22Rv1 (cell line): ENCODE measurements around the gene SORCS2.

Experiments
- H3K27ac ChIP-seq: fragments of 450-650 bp; 2 replicates; pipeline ENCODE4 v1.5.1; 2017
- ZFX ChIP-seq: fragments of 450-650 bp; IDR thresholded peaks from 2 replicates; pipeline ENCODE4 v1.6.1; 2017; ENCODE audit warnings: antibody characterized with exemption, borderline replicate concordance
- TF ChIP-seq, protein P1 (sequence below): fragments of 450-650 bp; IDR thresholded peaks from 2 replicates; pipeline ENCODE4 v1.5.1; 2017; ENCODE audit warnings: mild to moderate bottlenecking

The SORCS2 gene

GRCh38 chr4:7677799-7678301 is 485.5 kb downstream of the SORCS2 start:
- no peak overlapping the region for H3K27ac ChIP-seq
- TF ChIP-seq, protein P1, sequence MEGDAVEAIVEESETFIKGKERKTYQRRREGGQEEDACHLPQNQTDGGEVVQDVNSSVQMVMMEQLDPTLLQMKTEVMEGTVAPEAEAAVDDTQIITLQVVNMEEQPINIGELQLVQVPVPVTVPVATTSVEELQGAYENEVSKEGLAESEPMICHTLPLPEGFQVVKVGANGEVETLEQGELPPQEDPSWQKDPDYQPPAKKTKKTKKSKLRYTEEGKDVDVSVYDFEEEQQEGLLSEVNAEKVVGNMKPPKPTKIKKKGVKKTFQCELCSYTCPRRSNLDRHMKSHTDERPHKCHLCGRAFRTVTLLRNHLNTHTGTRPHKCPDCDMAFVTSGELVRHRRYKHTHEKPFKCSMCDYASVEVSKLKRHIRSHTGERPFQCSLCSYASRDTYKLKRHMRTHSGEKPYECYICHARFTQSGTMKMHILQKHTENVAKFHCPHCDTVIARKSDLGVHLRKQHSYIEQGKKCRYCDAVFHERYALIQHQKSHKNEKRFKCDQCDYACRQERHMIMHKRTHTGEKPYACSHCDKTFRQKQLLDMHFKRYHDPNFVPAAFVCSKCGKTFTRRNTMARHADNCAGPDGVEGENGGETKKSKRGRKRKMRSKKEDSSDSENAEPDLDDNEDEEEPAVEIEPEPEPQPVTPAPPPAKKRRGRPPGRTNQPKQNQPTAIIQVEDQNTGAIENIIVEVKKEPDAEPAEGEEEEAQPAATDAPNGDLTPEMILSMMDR: no peak
- TF ChIP-seq ZFX: no peak

GRCh38 chr4:7678318-7678852 is 486.0 kb downstream of the SORCS2 start:
- H3K27ac ChIP-seq: no peak overlapping the region
- TF ChIP-seq ZFX: no peak
- TF ChIP-seq, protein P1: no peak

GRCh38 chr4:7679406-7680040 is 487.2 kb downstream of the SORCS2 start:
- TF ChIP-seq, protein P1: no peak
- TF ChIP-seq ZFX: no peak
- no peak overlapping the region for H3K27ac ChIP-seq

DNA sequence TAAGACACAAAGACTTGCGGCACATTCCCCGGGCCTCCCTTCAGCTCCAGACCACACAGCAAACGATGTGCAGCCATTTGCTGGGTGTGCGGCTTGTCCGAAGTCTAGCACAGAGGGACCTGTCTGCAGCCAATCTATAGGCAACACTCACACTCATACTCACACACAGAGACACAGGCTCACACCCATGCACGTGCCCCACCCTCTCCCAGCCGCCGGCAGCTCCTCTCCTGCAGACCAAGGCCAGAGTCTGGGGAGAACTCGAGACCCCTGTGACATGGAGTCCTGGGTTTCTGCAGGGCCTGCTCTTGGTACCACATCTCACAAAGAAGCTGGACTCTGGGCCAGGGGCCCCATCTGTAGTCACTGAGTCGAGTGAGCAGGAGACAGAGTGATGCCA is 487.8 kb downstream of the SORCS2 start:
- no peak overlapping the region for H3K27ac ChIP-seq
- no peak for TF ChIP-seq ZFX
- TF ChIP-seq, protein P1: no peak

- TF ChIP-seq, protein P1: no peak
- no peak for TF ChIP-seq ZFX
- H3K27ac ChIP-seq: no peak overlapping the region
Measured at GRCh38 chr4:7680731-7681130, 488.4 kb downstream of the SORCS2 start.

GRCh38 chr4:7683126-7683703 is 490.9 kb downstream of the SORCS2 start:
- TF ChIP-seq, protein P1: no peak
- no peak for TF ChIP-seq ZFX
- no peak overlapping the region for H3K27ac ChIP-seq

DNA sequence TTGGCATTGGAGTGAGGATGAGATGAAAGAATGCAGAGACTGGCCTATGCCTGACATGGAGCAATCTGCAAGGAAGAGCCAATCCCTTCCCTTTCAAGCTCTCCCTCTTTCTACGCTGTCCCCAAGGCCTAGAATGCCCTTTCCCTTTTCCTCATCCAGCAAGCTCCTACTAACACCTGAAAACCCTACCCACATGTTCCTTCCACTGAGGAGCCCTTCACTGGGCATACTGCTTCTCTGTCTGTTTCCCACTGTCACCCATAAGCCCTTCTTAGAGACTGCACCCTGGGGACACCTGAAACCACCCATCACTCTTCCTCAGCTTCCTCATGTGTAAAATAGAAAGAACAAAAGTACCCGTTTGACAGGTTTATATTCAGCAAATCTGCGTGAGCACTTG is 492.0 kb downstream of the SORCS2 start:
- H3K27ac ChIP-seq: no peak overlapping the region
- no peak for TF ChIP-seq ZFX
- TF ChIP-seq, protein P1: no peak
